H1 (cell line): Measurements from ENCODE around the gene VSTM2L. TPM values are rescaled to one million over a fixed set of nuclear protein-coding genes. Genes with fewer than 3 reads are reported as not detected.

Source experiments
- ATF3 ChIP-seq: IDR thresholded peaks from 2 replicates; pipeline ENCODE4 v1.6.1; 2011; ENCODE audit warnings: low read depth, mild to moderate bottlenecking, low read length; ENCODE audit not compliant: insufficient read depth
- BRCA1 ChIP-seq: IDR thresholded peaks from 2 replicates; pipeline ENCODE4 v1.6.1; 2012; ENCODE audit warnings: low read depth, low read length, improper control_type of control experiment
- EGR1 ChIP-seq: IDR thresholded peaks from 2 replicates; pipeline ENCODE4 v1.6.1; 2011; ENCODE audit warnings: low read depth, low read length, borderline replicate concordance
- KDM4A ChIP-seq: IDR thresholded peaks from one replicate; pipeline ENCODE4 v1.7.1; 2012; ENCODE audit warnings: low read depth, mild to moderate bottlenecking, moderate library complexity, low read length, inconsistent platforms; ENCODE audit not compliant: severe bottlenecking
- POU5F1 ChIP-seq: IDR thresholded peaks from 2 replicates; pipeline ENCODE4 v1.6.1; 2011; ENCODE audit warnings: low read depth, mild to moderate bottlenecking, low read length, moderate library complexity
- SIRT6 ChIP-seq: IDR thresholded peaks from one replicate; pipeline ENCODE4 v1.7.1; 2012; ENCODE audit warnings: low read length, inconsistent platforms
- TCF12 ChIP-seq: IDR thresholded peaks from 2 replicates; pipeline ENCODE4 v1.6.1; 2011; ENCODE audit warnings: low read depth, mild to moderate bottlenecking, low read length
- YY1 ChIP-seq: IDR thresholded peaks from 2 replicates; pipeline ENCODE4 v1.6.1; 2011; ENCODE audit warnings: low read depth, mild to moderate bottlenecking, low read length
- polyA plus RNA-seq, 7 experiments: library from polyadenylated mRNA; depleted of rRNA in 3 of 7; stranded (reverse) in 5 of 7; unstranded in 2 of 7; fragments of >200 nt in 5 of 7; fragments of 200-250 nt in 2 of 7; gene quantifications; 1 replicate in 5 of 7; 2 replicates in 1 of 7; 4 replicates in 1 of 7; pipeline versions ENCODE4 v1.2.1 to v1.2.3, GENCODE V29; 2011 to 2013; ENCODE audit warnings: missing spikeins in 2 of 7, mixed read lengths in 2 of 7
- total RNA-seq: library from RNA; stranded (reverse); fragmentation: NEBNext Ultra II Directional; extraction: Animal tissue kit (Norgen Biotek cat#: 25700); gene quantifications from 2 replicates; pipeline ENCODE4 v1.2.1, GENCODE V29; 2021

The VSTM2L gene
- total and polyA plus RNA-seq, 2 of the 8 experiments (the other 6 are each of a cell fraction or from before 2014, with no cell fraction given) = 1.3 to 3.2 TPM

GRCh38 chr20:37990571-37991151 is 87.7 kb downstream of the VSTM2L start (continued):
- TF ChIP-seq EGR1 (no peak), SIRT6 (no peak), ATF3 (no peak), TCF12 (no peak), KDM4A (no peak), BRCA1 (no peak), YY1 (no peak), POU5F1 (no peak)
